ENCODE data around the gene PIK3C3.
"Not testable (repeated sequence)": the region's sequence is repeated elsewhere in the genome, so short reads cannot be mapped to it uniquely, and the experiment has no call there.

Gene PIK3C3

GRCh38 chr18:42041793-42042192 lies 86.8 kb downstream of the PIK3C3 start:
- peaks cover 11% of the 10 kb centered on the region for H3K36me3 ChIP-seq (ENCODE audit: control insufficient read depth, insufficient read depth, low read length)
- no peaks in the 10 kb centered on the region for H3K27me3 ChIP-seq (replicated peaks; ENCODE audit: control insufficient read depth, insufficient read depth, low read length)
- no peak for TF ChIP-seq CTCF (IDR thresholded peaks at IDR 0.05; ENCODE audit: insufficient read depth, low read length, poor library complexity, severe bottlenecking)
- no peak overlapping the region for H3K4me3 ChIP-seq (replicated peaks; ENCODE audit: low read depth, low read length)
- no peak for DNase-seq (ENCODE audit: extremely low read depth, insufficient read length)

- Histone ChIP-seq H3K36me3 (ENCODE audit: control insufficient read depth, insufficient read depth, low read length) (peaks cover 6% of the 10 kb centered on the region), H3K27me3 (replicated peaks; ENCODE audit: control insufficient read depth, insufficient read depth, low read length) (no peaks in the 10 kb centered on the region), H3K4me3 (replicated peaks; ENCODE audit: low read depth, low read length) (no peak overlapping the region)
- TF ChIP-seq CTCF (IDR thresholded peaks at IDR 0.05; ENCODE audit: insufficient read depth, low read length, poor library complexity, severe bottlenecking): no peak
- DNase-seq (ENCODE audit: extremely low read depth, insufficient read length): no peak
These were observed 90.3 kb downstream of the PIK3C3 start for GRCh38 chr18:42045346-42045745.

GRCh38 chr18:42047721-42048120 lies 92.7 kb downstream of the PIK3C3 start:
- Histone ChIP-seq H3K4me3 (replicated peaks; ENCODE audit: low read depth, low read length) (no peak overlapping the region), H3K27me3 (replicated peaks; ENCODE audit: control insufficient read depth, insufficient read depth, low read length) (no peaks in the 10 kb centered on the region), H3K36me3 (ENCODE audit: control insufficient read depth, insufficient read depth, low read length) (no peaks in the 10 kb centered on the region; the same call in 1 of the 2 replicates)
- no peak for TF ChIP-seq CTCF (IDR thresholded peaks at IDR 0.05; ENCODE audit: insufficient read depth, low read length, poor library complexity, severe bottlenecking)
- no peak for DNase-seq (ENCODE audit: extremely low read depth, insufficient read length)

GRCh38 chr18:42048158-42048557 lies 93.1 kb downstream of the PIK3C3 start:
- Histone ChIP-seq H3K4me3 (replicated peaks; ENCODE audit: low read depth, low read length) (no peak overlapping the region), H3K27me3 (replicated peaks; ENCODE audit: control insufficient read depth, insufficient read depth, low read length) (no peaks in the 10 kb centered on the region), H3K36me3 (ENCODE audit: control insufficient read depth, insufficient read depth, low read length) (no peaks in the 10 kb centered on the region; the same call in 1 of the 2 replicates)
- TF ChIP-seq CTCF (IDR thresholded peaks at IDR 0.05; ENCODE audit: insufficient read depth, low read length, poor library complexity, severe bottlenecking): no peak
- no peak for DNase-seq (ENCODE audit: extremely low read depth, insufficient read length)

GRCh38 chr18:42049536-42049935 lies 94.5 kb downstream of the PIK3C3 start:
- not testable (repeated sequence) for H3K36me3 ChIP-seq (ENCODE audit: control insufficient read depth, insufficient read depth, low read length); H3K27me3 ChIP-seq (replicated peaks; ENCODE audit: control insufficient read depth, insufficient read depth, low read length); H3K4me3 ChIP-seq (replicated peaks; ENCODE audit: low read depth, low read length); DNase-seq (ENCODE audit: extremely low read depth, insufficient read length)

- no peaks in the 10 kb centered on the region for H3K36me3 ChIP-seq (ENCODE audit: control insufficient read depth, insufficient read depth, low read length)
- DNase-seq (ENCODE audit: extremely low read depth, insufficient read length): no peak
- no peak overlapping the region for H3K4me3 ChIP-seq (replicated peaks; ENCODE audit: low read depth, low read length)
- no peak for TF ChIP-seq CTCF (IDR thresholded peaks at IDR 0.05; ENCODE audit: insufficient read depth, low read length, poor library complexity, severe bottlenecking)
- H3K27me3 ChIP-seq (replicated peaks; ENCODE audit: control insufficient read depth, insufficient read depth, low read length): no peaks in the 10 kb centered on the region
These were observed 96.4 kb downstream of the PIK3C3 start for GRCh38 chr18:42051411-42051810.

Data from GM06990 (cell line).